ENCODE results near the gene KRTAP29-1. TPM values are rescaled to one million over a fixed set of nuclear protein-coding genes. Genes with fewer than 3 reads are reported as not detected.

Gene KRTAP29-1
- total RNA-seq, 2 donors from 2014 or later = not detected

GRCh38 chr17:41326173-41327145 lies 23.8 kb upstream of the KRTAP29-1 start:
- Histone ChIP-seq H3K36me3 (no peaks in the 10 kb centered on the region), H3K9ac (ENCODE audit: low read depth in 2 of 2, low read length in 2 of 2) (no peak overlapping the region), H3K9me3 (no peaks in the 10 kb centered on the region), H3K4me1 (no peaks in the 10 kb centered on the region), H3K27me3 (no peaks in the 10 kb centered on the region), H3K4me3 (no peak overlapping the region), H3K27ac (no peak overlapping the region)
- no peak for TF ChIP-seq CTCF (IDR thresholded peaks at IDR 0.05)
- DNase-seq = no peak
- intact Hi-C loops (cut with DNase I) = loop anchor here (10.0 kb wide), 2 partner anchors 318 to 472 kb away; no protein-coding TSS in a partner anchor

GRCh38 chr17:41325611-41326010 lies 23.0 kb upstream of the KRTAP29-1 start:
- Histone ChIP-seq H3K27me3 (no peaks in the 10 kb centered on the region), H3K4me3 (no peak overlapping the region), H3K27ac (no peak overlapping the region), H3K36me3 (no peaks in the 10 kb centered on the region), H3K9me3 (no peaks in the 10 kb centered on the region), H3K9ac (ENCODE audit: low read depth in 2 of 2, low read length in 2 of 2) (no peak overlapping the region), H3K4me1 (no peaks in the 10 kb centered on the region)
- intact Hi-C loops (cut with DNase I) = loop anchor here (10.0 kb wide), 2 partner anchors 319 to 471 kb away; no protein-coding TSS in a partner anchor
- DNase-seq = no peak
- no peak for TF ChIP-seq CTCF (IDR thresholded peaks at IDR 0.05)

GRCh38 chr17:41325126-41325525 lies 22.5 kb upstream of the KRTAP29-1 start:
- intact Hi-C loops (cut with DNase I) = loop anchor here (10.0 kb wide), 2 partner anchors 320 to 470 kb away; no protein-coding TSS in a partner anchor
- TF ChIP-seq CTCF (IDR thresholded peaks at IDR 0.05) = no peak
- Histone ChIP-seq H3K27ac (no peak overlapping the region), H3K9ac (ENCODE audit: low read depth in 2 of 2, low read length in 2 of 2) (no peak overlapping the region), H3K4me1 (no peaks in the 10 kb centered on the region), H3K4me3 (no peak overlapping the region), H3K9me3 (no peaks in the 10 kb centered on the region), H3K36me3 (no peaks in the 10 kb centered on the region), H3K27me3 (no peaks in the 10 kb centered on the region)
- no peak for DNase-seq

- H3K36me3 ChIP-seq = no peaks in the 10 kb centered on the region
- H3K9ac ChIP-seq (ENCODE audit: low read depth in 2 of 2, low read length in 2 of 2) = no peak overlapping the region
- intact Hi-C loops (cut with DNase I) = loop anchor here (5.0 to 10.0 kb wide), 3 partner anchors 320 to 470 kb away; no protein-coding TSS in a partner anchor
- DNase-seq = no peak
- no peaks in the 10 kb centered on the region for H3K27me3 ChIP-seq
- H3K4me1 ChIP-seq = no peaks in the 10 kb centered on the region
- no peaks in the 10 kb centered on the region for H3K9me3 ChIP-seq
- no peak for TF ChIP-seq CTCF (IDR thresholded peaks at IDR 0.05)
- no peak overlapping the region for H3K4me3 ChIP-seq
- H3K27ac ChIP-seq = no peak overlapping the region
Observed at GRCh38 chr17:41324180-41325075, 21.8 kb upstream of the KRTAP29-1 start.

All from colonic mucosa (tissue), 4 donors.